Stimulated activated naive CD8-positive, alpha-beta T cell treated with anti-CD3 and anti-CD28 coated beads, Interleukin-15, amount 100 ng/mL, for 72 hours (primary cell): ENCODE data around the gene NAGLU.
A peak's percentile ranks its signal among the peaks of the same experiment; 100 is the strongest.
"Not testable (repeated sequence)": the region's sequence is repeated elsewhere in the genome, so short reads cannot be mapped to it uniquely, and the experiment has no call there.

Experiments used
- ATAC-seq: fragments of 150-1000 bp; cut with Tn5 transposase; 2 replicates; pipeline ENCODE4 v1.10.0; 2021; ENCODE audit warnings: mild to moderate bottlenecking, moderate library complexity
- DNase-seq, 2 donors: peaks; one replicate each; pipeline ENCODE4 v3.0.0; 2021 to 2022
- H3K27ac Mint-ChIP-seq, 2 donors: one replicate each; pipeline ENCODE4 v1.8.0; 2022; ENCODE audit warnings: mild to moderate bottlenecking in 2 of 2, mixed read lengths in 2 of 2, moderate library complexity in 2 of 2
- H3K27me3 Mint-ChIP-seq: one replicate; pipeline ENCODE4 v1.8.0; 2022; ENCODE audit warnings: mixed read lengths
- H3K4me1 Mint-ChIP-seq: one replicate; pipeline ENCODE4 v1.8.0; 2022; ENCODE audit warnings: mild to moderate bottlenecking, mixed read lengths
- H3K4me3 Mint-ChIP-seq, 2 donors: one replicate each; pipeline ENCODE4 v1.8.0; 2022; ENCODE audit warnings: mild to moderate bottlenecking in 2 of 2, mixed read lengths in 2 of 2, moderate library complexity in 1 of 2
- H3K9me3 Mint-ChIP-seq, 2 donors: one replicate each; pipeline ENCODE4 v1.8.0; 2022; ENCODE audit warnings: mixed read lengths in 2 of 2

Gene NAGLU

GRCh38 chr17:42535155-42536047 lies 640 bp upstream of the NAGLU start:
- H3K27me3 Mint-ChIP-seq, result peaks cover 9% of the 10 kb centered on the region
- DNase-seq (no peak), ATAC-seq (peak; percentile 26)
- H3K9me3 Mint-ChIP-seq, result no peaks in the 10 kb centered on the region
- peak overlapping the region; percentile 66 to 92 for H3K4me3 Mint-ChIP-seq
- H3K4me1 Mint-ChIP-seq, result peaks cover 59% of the 10 kb centered on the region
- peak overlapping the region; percentile 8 to 88 for H3K27ac Mint-ChIP-seq

DNA sequence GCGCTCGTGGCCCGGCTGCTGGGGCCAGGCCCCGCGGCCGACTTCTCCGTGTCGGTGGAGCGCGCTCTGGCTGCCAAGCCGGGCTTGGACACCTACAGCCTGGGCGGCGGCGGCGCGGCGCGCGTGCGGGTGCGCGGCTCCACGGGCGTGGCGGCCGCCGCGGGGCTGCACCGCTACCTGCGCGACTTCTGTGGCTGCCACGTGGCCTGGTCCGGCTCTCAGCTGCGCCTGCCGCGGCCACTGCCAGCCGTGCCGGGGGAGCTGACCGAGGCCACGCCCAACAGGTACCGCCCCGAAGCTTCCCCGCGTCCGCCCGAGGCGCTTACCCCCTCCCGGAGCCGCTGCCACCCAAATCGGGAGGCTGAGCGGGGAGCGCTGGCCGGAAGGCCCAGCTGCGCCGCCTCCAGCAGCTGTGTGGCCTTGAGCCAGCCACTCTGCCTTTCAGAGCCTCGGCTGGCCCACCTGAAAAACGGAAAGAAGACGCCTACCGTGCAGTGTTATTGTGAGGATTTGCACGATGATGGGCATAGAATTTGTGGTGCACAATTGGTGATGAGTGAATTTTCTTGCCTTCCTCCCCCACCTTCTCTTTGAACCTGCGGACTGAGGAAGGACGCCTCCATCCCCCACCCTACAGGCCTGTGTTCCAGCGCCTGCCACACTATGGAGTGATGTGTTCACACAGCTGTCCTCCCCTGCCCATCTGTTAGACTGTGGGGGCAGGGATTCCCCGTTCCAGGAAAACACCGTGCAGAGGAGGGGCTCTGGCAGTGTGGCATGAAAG lies 523 bp downstream of the NAGLU start:
- ATAC-seq (peak; percentile 78), DNase-seq (peak; percentile 66 to 78)
- no peaks in the 10 kb centered on the region for H3K9me3 Mint-ChIP-seq
- H3K27ac Mint-ChIP-seq, result peak overlapping the region; percentile 65 to 90
- H3K4me1 Mint-ChIP-seq, result peaks cover 59% of the 10 kb centered on the region
- H3K27me3 Mint-ChIP-seq, result peaks cover 9% of the 10 kb centered on the region
- peak overlapping the region; percentile 90 to 92 for H3K4me3 Mint-ChIP-seq

DNA sequence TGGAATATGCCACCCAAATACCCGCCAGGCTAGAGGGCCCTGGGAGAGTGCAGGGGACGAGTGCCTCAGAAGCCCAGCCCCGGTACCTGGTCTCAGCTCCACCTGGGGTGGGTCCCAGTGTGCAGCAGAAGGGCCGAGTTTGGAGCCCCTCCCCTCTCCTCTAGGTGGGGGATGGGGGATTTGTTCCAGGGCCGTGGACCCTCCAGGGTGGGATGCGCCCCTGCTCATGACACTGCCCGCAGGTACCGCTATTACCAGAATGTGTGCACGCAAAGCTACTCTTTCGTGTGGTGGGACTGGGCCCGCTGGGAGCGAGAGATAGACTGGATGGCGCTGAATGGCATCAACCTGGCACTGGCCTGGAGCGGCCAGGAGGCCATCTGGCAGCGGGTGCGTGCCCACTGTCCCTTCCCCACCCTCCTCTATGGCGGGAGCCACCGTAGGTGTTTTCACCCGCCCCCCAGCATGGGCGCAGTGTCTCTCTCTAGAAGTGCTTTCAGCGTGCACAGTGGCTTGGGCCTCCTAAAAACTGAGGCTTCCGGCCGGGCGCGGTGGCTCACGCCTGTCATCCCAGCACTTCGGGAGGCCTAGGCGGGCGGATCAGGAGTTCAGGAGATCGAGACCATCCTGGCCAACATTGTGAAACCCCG lies 1.2 kb downstream of the NAGLU start:
- no peak for DNase-seq
- Mint-ChIP-seq H3K4me3 (peak overlapping the region; percentile 90 to 92), H3K27me3 (peaks cover 9% of the 10 kb centered on the region), H3K9me3 (no peaks in the 10 kb centered on the region), H3K4me1 (peaks cover 59% of the 10 kb centered on the region), H3K27ac (no peak overlapping the region)
- ATAC-seq, result no peak

DNA sequence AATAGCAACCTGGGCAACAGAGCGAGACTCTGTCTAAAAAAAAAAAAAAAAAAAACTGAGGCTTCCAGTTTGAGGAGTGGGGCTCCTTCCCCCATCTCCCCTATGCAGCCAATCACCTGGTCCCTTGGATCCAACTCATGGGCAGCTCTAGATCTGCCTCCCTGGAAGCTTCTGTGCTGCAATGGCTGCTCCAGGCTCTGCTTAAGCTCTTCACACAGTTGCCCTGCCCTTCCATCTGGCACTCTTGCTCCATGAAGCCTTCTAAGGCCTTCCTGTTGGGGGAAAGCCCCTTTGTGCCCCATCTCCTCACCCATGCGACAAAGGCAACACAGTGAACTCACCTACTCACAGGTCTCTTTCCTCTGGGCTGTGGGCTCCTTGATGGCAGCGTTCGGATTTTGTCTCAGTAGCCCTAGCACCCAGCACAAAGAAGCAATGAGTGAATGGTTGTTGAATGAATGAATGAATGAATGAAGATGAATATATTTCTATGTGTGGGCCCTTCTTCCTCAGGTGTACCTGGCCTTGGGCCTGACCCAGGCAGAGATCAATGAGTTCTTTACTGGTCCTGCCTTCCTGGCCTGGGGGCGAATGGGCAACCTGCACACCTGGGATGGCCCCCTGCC lies 1.9 kb downstream of the NAGLU start:
- peaks cover 9% of the 10 kb centered on the region for H3K27me3 Mint-ChIP-seq
- H3K9me3 Mint-ChIP-seq, result no peaks in the 10 kb centered on the region
- no peak overlapping the region for H3K27ac Mint-ChIP-seq
- peaks cover 63% of the 10 kb centered on the region for H3K4me1 Mint-ChIP-seq
- H3K4me3 Mint-ChIP-seq, result peak overlapping the region; percentile 70 to 92
- no peak for ATAC-seq
- DNase-seq, result no peak

- Mint-ChIP-seq H3K4me1 (peaks cover 68% of the 10 kb centered on the region), H3K4me3 (no peak overlapping the region), H3K9me3 (no peaks in the 10 kb centered on the region), H3K27me3 (peaks cover 4% of the 10 kb centered on the region), H3K27ac (no peak overlapping the region)
- ATAC-seq (no peak), DNase-seq (no peak)
Measured at GRCh38 chr17:42538482-42538881, 2.4 kb downstream of the NAGLU start.

- Mint-ChIP-seq H3K27ac (peak overlapping the region in 1 of 2 donors; percentile 38), H3K4me1 (peaks cover 65% of the 10 kb centered on the region), H3K4me3 (peak overlapping the region; percentile 48 to 67)
- ATAC-seq, H3K9me3 Mint-ChIP-seq, H3K27me3 Mint-ChIP-seq, DNase-seq: not testable (repeated sequence)
Measured at GRCh38 chr17:42540558-42540957, 4.5 kb downstream of the NAGLU start.

GRCh38 chr17:42541041-42541833 lies 5.2 kb downstream of the NAGLU start:
- Mint-ChIP-seq H3K9me3 (no peaks in the 10 kb centered on the region), H3K4me1 (peaks cover 61% of the 10 kb centered on the region), H3K27me3 (no peaks in the 10 kb centered on the region), H3K4me3 (peak overlapping the region; percentile 48 to 67), H3K27ac (peak overlapping the region in 1 of 2 donors; percentile 90)
- DNase-seq, result peak in 1 of 2 donors; percentile 56
- ATAC-seq, result peak; percentile 74

DNA sequence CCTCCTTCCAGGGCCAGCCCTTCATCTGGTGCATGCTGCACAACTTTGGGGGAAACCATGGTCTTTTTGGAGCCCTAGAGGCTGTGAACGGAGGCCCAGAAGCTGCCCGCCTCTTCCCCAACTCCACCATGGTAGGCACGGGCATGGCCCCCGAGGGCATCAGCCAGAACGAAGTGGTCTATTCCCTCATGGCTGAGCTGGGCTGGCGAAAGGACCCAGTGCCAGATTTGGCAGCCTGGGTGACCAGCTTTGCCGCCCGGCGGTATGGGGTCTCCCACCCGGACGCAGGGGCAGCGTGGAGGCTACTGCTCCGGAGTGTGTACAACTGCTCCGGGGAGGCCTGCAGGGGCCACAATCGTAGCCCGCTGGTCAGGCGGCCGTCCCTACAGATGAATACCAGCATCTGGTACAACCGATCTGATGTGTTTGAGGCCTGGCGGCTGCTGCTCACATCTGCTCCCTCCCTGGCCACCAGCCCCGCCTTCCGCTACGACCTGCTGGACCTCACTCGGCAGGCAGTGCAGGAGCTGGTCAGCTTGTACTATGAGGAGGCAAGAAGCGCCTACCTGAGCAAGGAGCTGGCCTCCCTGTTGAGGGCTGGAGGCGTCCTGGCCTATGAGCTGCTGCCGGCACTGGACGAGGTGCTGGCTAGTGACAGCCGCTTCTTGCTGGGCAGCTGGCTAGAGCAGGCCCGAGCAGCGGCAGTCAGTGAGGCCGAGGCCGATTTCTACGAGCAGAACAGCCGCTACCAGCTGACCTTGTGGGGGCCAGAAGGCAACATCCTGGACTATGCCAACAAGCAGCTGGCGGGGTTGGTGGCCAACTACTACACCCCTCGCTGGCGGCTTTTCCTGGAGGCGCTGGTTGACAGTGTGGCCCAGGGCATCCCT lies 7.4 kb downstream of the NAGLU start:
- no peaks in the 10 kb centered on the region for H3K27me3 Mint-ChIP-seq
- H3K27ac Mint-ChIP-seq, result peak overlapping the region in 1 of 2 donors; percentile 27
- ATAC-seq (no peak), DNase-seq (no peak)
- no peaks in the 10 kb centered on the region for H3K9me3 Mint-ChIP-seq
- H3K4me3 Mint-ChIP-seq, result no peak overlapping the region
- H3K4me1 Mint-ChIP-seq, result peaks cover 45% of the 10 kb centered on the region

DNA sequence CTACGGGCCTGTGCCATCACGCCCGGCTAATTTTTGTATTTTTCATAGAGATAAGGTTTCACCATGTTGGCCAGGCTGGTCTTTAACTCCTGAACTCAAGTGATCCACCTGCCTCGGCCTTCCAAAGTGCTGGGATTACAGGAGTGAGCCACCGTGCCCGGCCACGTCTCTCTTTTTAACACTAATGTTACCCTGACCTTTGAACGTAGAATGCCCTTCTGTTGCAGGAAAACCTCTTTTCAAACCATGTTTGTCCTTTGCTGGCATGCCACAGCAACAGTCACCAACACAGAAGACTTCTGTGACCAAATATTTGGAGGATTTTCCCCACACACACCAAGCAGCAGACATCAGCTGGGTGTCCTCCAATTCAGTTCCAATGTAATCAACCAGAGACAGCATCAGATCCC lies 8.8 kb downstream of the NAGLU start:
- Mint-ChIP-seq H3K4me1 (peaks cover 45% of the 10 kb centered on the region), H3K9me3 (no peaks in the 10 kb centered on the region), H3K27ac (no peak overlapping the region), H3K4me3 (no peak overlapping the region), H3K27me3 (no peaks in the 10 kb centered on the region)
- ATAC-seq (no peak), DNase-seq (no peak)

DNA sequence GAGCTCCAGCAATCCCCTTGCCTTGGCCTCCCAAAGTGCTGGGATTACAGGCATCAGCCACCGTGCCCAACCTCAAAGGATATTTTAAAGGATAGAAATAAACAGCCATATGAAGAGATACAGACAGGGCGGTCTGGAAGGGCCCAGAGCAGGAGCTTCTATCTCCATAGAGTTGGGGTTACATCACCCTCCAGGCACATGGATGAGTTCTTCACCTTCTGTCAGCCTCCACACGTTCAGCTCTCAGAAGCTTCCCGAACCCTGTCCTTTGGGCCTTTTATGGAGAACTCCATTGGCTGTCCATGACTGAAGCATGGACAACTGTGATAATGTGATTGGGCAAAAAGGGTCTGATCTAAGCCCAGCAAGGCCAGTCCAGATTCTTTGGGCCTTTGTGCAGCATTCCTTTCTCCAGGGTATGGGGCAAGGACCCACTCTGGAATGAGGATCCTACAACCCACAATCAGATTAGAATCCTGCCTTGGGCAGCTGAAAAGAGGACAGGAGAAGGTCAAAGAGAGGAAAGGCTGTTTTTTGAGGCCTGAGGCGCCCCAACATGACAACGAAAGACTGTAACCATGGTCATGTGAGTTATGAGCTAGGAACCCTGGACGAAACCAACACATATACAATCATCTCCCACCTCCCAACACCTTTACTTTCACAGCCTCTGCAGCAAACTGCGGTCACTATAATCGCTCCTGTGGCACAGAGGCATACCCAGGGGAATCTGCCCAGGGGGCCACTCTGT lies 9.9 kb downstream of the NAGLU start:
- not testable (repeated sequence) for H3K9me3 Mint-ChIP-seq, ATAC-seq, H3K4me3 Mint-ChIP-seq, H3K27me3 Mint-ChIP-seq, H3K27ac Mint-ChIP-seq, DNase-seq
- peaks cover 35% of the 10 kb centered on the region for H3K4me1 Mint-ChIP-seq

- Mint-ChIP-seq H3K4me3 (peak overlapping the region in 1 of 2 donors; percentile 32), H3K9me3 (no peaks in the 10 kb centered on the region), H3K27me3 (no peaks in the 10 kb centered on the region), H3K4me1 (peaks cover 25% of the 10 kb centered on the region), H3K27ac (no peak overlapping the region)
- DNase-seq, result no peak
- no peak for ATAC-seq
Measured at GRCh38 chr17:42547001-42547461, 11.0 kb downstream of the NAGLU start.

- H3K27me3 Mint-ChIP-seq, result no peaks in the 10 kb centered on the region
Measured at GRCh38 chr17:42547698-42548069, 11.6 kb downstream of the NAGLU start.

More at GRCh38 chr17:42547698-42548069, 11.6 kb downstream of the NAGLU start:
- no peaks in the 10 kb centered on the region for H3K9me3 Mint-ChIP-seq
- no peak for DNase-seq
- no peak for ATAC-seq
- H3K4me1 Mint-ChIP-seq, result peaks cover 30% of the 10 kb centered on the region
- H3K27ac Mint-ChIP-seq, result peak overlapping the region in 1 of 2 donors; percentile 81
- H3K4me3 Mint-ChIP-seq, result peak overlapping the region in 1 of 2 donors; percentile 48
